ENCODE measurements around the gene FSCN2.

FSCN2 gene

DNA sequence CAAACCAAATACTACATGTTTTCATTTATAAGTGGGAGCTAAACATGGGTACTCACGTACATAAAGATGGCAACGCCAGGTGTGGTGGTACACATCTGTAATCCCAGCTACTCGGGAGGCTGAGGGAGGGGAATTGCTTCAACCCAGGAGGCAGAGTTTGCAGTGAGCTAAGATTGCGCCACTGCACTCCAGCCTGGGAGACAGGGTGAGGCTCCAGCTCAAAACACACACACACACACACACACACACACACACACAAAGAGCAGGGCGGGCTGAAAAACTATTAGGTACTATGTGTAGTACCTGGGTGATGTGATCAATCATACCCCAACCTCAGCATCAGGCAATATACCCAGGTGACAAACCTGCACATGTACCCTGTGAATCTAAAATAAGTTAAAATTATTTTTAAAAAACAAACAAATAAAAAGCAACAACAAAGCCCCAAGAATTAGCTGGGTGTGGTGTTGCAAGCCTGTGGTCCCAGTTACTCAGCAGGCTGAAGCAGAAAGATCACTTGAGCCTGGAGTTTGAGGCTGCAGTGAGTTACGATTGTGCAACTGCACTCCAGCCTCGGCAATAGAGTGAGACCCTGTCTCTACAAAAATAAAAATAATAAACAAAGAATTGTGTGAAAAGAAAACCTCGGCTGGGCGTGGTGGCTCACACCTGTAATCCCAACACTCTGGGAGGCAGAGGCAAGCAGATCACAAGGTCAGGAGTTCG lies 35.8 kb downstream of the FSCN2 start:
- no peak for DNase-seq

- no peak for DNase-seq
These were observed 36.6 kb downstream of the FSCN2 start for GRCh38 chr17:81564778-81565177.

DNA sequence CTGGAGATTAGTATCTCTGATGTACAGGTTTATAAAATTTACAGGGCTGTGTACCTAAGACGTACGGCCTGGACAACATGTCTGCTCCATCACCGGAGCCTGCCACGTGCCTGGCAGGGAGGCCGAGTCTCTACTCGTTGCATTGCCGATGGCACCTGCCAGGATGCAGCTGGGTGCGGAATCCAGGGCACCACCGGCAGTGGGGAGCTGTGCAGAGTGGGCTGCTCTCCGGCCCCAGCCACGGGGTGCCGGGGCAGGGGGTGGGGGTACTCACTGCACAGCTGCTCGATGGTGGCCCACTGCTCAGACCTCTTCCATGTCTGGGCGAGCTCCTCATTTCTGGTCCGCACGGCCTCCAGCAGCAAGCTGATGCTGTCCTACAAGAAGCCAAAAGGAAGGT lies 37.1 kb downstream of the FSCN2 start:
- no peak for DNase-seq

DNA sequence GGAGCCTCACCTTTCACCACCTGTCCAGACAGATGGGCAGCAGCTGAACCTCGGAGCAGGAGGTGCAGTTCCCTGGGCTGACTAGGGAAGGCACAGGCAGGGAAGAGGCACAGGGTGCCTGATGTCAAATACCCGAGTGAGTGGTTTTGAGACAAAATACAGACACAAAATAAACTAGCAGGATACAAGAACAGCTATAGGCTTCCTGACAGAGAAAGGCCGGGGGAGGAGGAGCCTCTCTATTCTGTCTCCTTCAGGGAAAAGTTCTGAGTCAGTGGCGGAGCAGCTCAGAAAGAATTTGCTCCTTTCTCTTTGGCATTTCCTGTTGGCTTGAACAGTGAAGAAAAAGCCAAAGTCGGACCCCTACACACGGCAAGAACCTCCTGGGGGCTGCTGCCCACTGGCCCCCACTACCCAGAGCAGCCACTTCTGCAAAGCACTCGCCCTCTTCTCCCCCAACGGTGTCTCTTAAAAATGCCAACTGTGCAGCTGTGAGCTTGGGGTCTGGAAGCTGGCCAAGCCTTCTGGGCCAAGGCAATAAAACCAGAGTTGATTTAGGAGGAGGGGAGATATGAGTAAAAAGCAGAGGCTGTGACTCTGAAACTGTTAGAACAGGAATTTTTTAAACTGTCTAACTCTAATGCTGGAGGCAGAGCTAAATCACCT lies 38.4 kb downstream of the FSCN2 start:
- peak; percentile 88 for DNase-seq

GRCh38 chr17:81567191-81567590 lies 39.0 kb downstream of the FSCN2 start:
- DNase-seq: no peak

- no peak for DNase-seq
These were observed 40.2 kb downstream of the FSCN2 start for GRCh38 chr17:81568416-81568815.

GRCh38 chr17:81569986-81570514 lies 41.9 kb downstream of the FSCN2 start:
- DNase-seq: no peak

- DNase-seq: no peak
These were observed 42.8 kb downstream of the FSCN2 start for GRCh38 chr17:81570964-81571363.

- DNase-seq: no peak
These were observed 44.5 kb downstream of the FSCN2 start for GRCh38 chr17:81572563-81573168.

- no peak for DNase-seq
These were observed 45.8 kb downstream of the FSCN2 start for GRCh38 chr17:81573794-81574642.

DNA sequence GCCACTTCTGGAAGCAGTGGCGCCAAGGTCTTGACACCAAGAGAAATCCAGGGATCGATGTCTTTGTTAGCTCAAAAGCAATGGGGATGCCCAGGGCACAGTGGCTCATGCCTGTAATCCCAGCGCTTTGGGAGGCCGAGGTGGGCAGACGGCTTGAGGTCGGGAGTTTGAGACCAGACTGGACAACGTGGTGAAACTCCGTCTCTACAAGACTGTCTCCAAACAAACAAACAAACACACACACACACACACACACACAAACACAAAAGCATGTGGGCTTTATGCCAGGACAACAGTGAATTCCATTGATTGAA lies 46.4 kb downstream of the FSCN2 start:
- no peak for DNase-seq

- no peak for DNase-seq
These were observed 47.7 kb downstream of the FSCN2 start for GRCh38 chr17:81575836-81576235.

DNA sequence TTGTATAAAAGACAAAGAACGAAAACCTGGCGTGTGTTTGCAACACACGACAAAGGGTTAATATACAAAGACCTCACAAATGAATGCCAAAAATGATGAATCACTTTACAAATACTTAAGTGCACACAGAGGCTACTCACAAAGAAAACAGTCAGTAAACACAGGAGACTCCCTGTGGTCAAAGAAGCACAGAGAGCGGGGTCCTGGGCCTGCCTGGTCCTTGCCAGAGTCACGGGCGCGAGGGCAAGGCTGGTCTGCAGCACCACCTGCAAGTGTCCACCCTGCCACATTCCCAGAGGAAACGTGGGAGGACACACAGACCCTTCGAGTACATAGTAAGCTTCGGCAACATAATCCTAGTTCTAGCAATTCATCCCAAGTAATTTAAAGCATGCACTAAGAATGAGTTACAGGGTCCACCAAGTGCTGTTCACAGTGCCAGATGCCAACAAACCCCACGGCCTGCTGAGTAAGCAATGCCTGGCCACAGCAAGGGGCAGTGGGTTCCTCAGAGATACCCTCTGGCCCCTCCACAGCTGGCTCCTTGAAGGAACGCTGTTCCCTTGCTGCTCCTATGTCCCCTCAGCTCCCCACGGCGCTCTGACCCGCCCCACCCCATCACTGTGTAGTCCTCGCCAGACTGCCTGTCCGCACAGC lies 48.6 kb downstream of the FSCN2 start:
- DNase-seq: no peak

DNA sequence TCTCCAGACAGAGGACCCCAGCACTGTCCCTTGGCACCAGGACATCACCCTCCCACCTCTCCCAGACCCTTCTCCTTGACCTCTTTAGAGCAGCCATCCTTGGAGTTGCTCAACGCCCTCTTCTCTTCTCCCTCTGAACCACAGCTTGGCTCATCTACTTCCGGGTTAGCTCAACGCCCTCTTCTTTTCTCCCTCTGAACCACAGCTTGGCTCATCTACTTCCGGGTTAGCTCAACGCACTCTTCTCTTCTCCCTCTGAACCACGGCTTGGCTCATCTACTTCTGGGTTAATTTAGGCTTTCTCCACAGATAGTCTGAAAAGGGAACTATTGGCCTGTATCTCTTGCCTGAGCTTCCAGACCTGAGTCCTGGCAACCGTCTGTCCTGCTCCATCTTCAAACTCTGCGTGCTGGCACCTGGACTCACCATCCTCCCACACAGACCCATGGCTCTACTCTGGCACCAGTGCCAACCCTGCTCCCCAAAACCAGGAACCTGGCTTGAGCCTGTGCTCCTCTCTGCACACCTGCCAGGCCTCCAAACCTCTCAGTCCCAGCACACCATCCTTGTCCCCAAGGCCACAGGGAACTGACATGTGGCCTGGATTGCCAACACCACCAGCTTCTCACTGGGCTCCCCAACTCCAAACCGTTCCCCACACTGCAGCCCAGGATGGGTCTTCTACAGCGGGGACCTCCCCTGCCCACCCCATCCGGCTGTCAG lies 49.3 kb downstream of the FSCN2 start:
- no peak for DNase-seq

DNA sequence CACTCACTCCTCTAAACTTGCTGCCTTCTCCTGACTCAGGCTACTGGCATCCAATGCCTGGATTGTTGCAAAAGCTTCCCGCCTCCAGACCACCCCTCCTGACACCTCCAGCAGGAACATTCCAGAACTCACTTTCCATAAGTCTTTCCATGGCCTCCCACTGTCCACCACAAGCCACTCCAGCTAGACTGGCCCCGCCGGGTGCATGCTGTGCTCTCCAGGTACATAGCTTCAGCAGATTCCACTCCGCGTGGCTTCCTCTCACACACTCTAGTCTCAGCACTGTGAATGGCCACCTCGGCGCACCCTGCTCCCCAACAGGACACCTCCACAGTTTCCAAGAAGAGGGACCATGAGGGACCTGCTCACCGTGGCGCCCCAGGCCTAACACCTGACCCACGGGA lies 49.9 kb downstream of the FSCN2 start:
- DNase-seq: no peak

DNA sequence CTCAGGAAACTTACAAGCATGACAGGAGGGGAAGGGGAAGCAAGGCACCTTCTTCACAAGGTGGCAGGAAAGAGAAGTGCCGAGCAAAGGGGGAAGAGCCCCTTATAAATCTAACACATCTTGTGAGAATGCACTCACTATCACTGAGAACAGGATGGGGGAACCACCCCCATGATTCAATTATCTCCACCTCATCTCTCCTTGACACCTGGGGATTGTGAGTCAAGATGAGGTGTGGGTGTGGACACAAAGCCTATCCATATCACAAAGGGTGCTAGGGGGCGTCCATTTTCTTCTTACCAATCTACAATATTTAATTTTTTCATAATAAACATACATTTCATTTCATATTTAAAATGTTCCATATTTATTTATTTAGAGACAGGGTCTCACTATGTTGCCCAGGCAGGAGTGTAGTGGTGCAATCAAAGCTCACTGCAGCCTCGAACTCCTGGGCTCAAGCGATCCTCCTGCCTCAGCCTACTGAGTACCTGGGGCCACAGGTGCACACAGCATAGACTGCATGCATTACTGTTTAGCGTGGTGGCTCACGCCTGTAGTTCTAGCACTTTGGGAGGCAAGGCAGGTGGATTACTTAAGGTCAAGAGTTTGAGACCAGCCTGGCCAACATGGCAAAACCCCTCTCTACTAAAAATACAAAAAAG lies 50.5 kb downstream of the FSCN2 start:
- DNase-seq: no peak

DNA sequence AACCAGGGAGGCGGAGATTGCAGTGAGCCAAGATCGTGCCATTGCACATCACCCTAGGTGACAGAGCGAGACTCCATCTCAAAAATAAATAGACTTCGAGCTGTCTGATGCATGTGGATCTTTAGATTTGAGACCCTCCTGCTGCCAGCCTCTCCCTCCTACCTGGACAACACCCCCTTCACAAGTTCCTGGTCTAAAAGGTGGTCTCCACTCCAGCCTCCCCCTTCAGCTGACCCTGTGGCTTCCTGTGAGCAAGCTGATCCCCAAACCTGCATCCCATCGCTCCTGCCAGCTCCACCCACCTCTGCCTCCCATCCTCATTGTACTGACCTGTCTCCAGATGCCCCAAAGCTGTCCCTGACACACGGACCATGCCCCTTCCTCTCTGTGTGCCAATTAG lies 51.1 kb downstream of the FSCN2 start:
- DNase-seq: no peak

DNA sequence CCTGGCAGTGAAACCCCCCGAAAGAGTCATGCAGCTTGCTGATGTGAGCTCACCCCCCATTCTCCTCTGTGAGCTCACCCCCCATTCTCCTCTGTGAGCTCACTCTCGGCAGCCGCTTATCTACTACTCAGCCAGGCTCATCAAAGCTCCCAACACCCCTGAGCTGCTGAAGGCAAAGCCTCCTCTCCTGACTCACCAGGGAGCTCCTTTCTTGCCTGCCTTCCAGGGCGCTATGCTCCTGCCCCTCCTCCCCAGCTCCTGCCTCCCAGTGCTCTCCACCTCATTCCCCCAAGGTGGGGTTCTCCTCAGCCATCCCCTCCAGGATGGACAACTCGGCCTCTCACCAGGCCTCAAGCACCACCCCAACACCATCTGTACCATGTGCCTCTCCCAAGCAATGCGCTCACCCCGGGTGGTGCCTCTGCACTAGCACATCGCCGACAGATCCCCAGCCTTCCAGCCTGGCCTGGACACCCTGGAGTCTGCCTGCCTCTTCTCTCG lies 51.7 kb downstream of the FSCN2 start:
- DNase-seq: no peak

DNA sequence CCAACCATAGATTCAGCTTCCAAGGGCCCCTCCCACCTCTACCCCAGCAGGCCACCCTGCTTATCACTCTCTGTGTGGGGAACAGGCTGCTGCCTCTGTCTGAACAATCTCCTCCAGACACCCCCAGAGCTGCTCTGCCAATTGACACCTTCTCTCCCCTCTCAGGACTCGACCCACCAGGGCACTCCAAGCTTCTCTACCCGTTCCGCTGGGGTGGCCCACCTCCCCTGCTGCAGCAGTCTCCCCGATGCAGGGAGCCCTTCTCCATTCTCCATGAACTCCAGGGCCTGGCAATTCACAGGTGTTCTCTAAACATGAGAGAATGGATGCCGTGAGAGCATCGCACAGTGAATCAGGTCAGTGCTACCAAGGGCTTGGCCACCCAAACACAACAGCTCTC lies 52.3 kb downstream of the FSCN2 start:
- no peak for DNase-seq

DNA sequence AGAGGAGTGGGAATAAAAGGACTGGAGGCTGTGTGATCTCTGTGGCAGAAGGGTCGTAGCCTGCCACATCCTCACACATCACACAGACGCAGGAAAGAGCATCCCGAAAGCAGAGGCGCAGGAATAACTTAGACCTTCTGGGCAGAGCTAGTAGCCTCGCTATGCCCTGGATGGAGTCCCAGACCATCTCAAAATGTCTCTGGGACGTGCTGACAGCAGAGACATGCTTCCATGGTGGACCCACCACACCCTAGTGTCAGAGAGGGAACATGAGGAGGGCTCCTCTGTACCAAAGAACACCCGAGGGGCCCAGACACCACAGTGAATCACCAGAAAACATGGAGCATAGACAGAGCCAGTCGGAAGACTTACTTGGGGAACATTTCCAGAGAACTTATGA lies 53.6 kb downstream of the FSCN2 start:
- no peak for DNase-seq

DNA sequence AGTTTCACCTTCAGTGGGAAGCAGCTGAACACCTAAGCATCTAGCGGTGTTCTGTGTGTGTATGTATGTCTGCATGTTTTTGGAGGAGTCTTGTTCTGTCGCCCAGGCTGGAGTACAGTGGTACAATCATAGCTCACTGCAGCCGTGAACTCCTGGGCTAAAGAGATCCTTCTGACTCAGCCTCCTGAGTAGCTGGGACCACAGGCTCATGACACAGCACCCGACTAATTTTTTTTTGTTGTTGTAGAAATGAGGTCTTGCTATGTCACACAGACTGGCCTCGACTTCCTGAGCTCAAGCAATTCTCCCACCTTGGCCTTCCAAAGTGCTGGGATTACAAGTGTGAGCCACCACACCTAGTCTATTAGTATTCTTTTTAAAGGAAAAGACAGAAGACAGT lies 54.2 kb downstream of the FSCN2 start:
- DNase-seq: no peak
